ENCODE results near the gene PHKG2.
"Not testable (repeated sequence)": the region's sequence is repeated elsewhere in the genome, so short reads cannot be mapped to it uniquely, and the experiment has no call there.

The PHKG2 gene

GRCh38 chr16:30747799-30748633, at the start of gene PHKG2:
TSS of gene PHKG2 (plus strand) at chr16:30748425. CDS start at chr16:30748821, 396 bp downstream.
- DNase-seq = peak; percentile 98

GRCh38 chr16:30698816-30699614, 49.2 kb upstream of the PHKG2 start, which contains the start of gene SRCAP:
TSS of gene SRCAP (plus strand) at chr16:30699171. CDS start at chr16:30700825, 1,654 bp downstream.
- DNase-seq = peak; percentile 73

GRCh38 chr16:30699615-30700099, 48.6 kb upstream of the PHKG2 start:
- DNase-seq = no peak

GRCh38 chr16:30700491-30700890, 47.7 kb upstream of the PHKG2 start:
- no peak for DNase-seq

- no peak for DNase-seq
Observed at GRCh38 chr16:30700971-30701370, 47.3 kb upstream of the PHKG2 start.

- DNase-seq = not testable (repeated sequence)
Observed at GRCh38 chr16:30703071-30703470, 45.2 kb upstream of the PHKG2 start.

- no peak for DNase-seq
Observed at GRCh38 chr16:30703971-30704370, 44.3 kb upstream of the PHKG2 start.

GRCh38 chr16:30706046-30706445, 42.2 kb upstream of the PHKG2 start:
- no peak for DNase-seq

- DNase-seq = no peak
Observed at GRCh38 chr16:30710971-30711370, 37.3 kb upstream of the PHKG2 start.

GRCh38 chr16:30711712-30712111, 36.5 kb upstream of the PHKG2 start:
- DNase-seq = no peak

GRCh38 chr16:30715750-30716445, 32.3 kb upstream of the PHKG2 start:
- no peak for DNase-seq

- no peak for DNase-seq
Observed at GRCh38 chr16:30720086-30720485, 28.1 kb upstream of the PHKG2 start.

GRCh38 chr16:30720694-30721093, 27.5 kb upstream of the PHKG2 start:
- no peak for DNase-seq

GRCh38 chr16:30721167-30721566, 27.1 kb upstream of the PHKG2 start:
- DNase-seq = no peak

GRCh38 chr16:30721606-30722005, 26.6 kb upstream of the PHKG2 start:
- no peak for DNase-seq

GRCh38 chr16:30722443-30722842, 25.8 kb upstream of the PHKG2 start:
- DNase-seq = no peak

GRCh38 chr16:30722916-30723315, 25.3 kb upstream of the PHKG2 start:
- no peak for DNase-seq

GRCh38 chr16:30723725-30724355, 24.4 kb upstream of the PHKG2 start:
- no peak for DNase-seq

- peak; percentile 13 for DNase-seq
Observed at GRCh38 chr16:30724641-30725417, 23.4 kb upstream of the PHKG2 start.

GRCh38 chr16:30725418-30725792, 22.8 kb upstream of the PHKG2 start:
- no peak for DNase-seq

- no peak for DNase-seq
Observed at GRCh38 chr16:30728321-30728720, 19.9 kb upstream of the PHKG2 start.
